Fibroblast of peridontal ligament (primary cell): ENCODE measurements around the gene NAP1L1.
"Not testable (repeated sequence)": the region's sequence is repeated elsewhere in the genome, so short reads cannot be mapped to it uniquely, and the experiment has no call there.

Experiments
- DNase-seq: peaks from one replicate; pipeline ENCODE4 v3.0.0-alpha.2; 2010; ENCODE audit errors: extremely low read depth

NAP1L1 gene

GRCh38 chr12:75990189-75990912 is 94.1 kb downstream of the NAP1L1 start:
- no peak for DNase-seq

GRCh38 chr12:75987709-75988108 is 96.8 kb downstream of the NAP1L1 start:
- not testable (repeated sequence) for DNase-seq
